Keratinocyte (primary cell): Measurements from ENCODE around the gene KCNJ12. TPM values are rescaled to one million over a fixed set of nuclear protein-coding genes. Genes with fewer than 3 reads are reported as not detected.
"Not testable (repeated sequence)": the region's sequence is repeated elsewhere in the genome, so short reads cannot be mapped to it uniquely, and the experiment has no call there.

ENCODE experiments used
- DNase-seq: peaks from one replicate; pipeline ENCODE4 v3.0.0-alpha.2; 2011; ENCODE audit warnings: low read depth, missing footprints, low spot score
- FAIRE-seq: peaks from 2 replicates; lab custom pipeline; 2011; peaks lifted over from hg19 to GRCh38; lab: Jason Lieb, UNC
- H2AFZ ChIP-seq: 2 replicates; pipeline ENCODE4 v1.6.0; 2012; ENCODE audit warnings: low read length, control low read depth, inconsistent platforms; ENCODE audit not compliant: control insufficient read depth
- H3K27ac ChIP-seq: 2 replicates; pipeline ENCODE4 v1.5.1; 2011; ENCODE audit warnings: low read length; ENCODE audit not compliant: control insufficient read depth, insufficient read depth
- H3K27me3 ChIP-seq: 3 replicates; pipeline ENCODE4 v1.6.0; 2011; ENCODE audit warnings: low read length; ENCODE audit not compliant: control insufficient read depth, insufficient read depth; ENCODE audit errors: extremely low read depth
- H3K36me3 ChIP-seq, 2 experiments: 2 replicates in 1 of 2; 3 replicates in 1 of 2; pipeline ENCODE4 v1.5.1; 2011; ENCODE audit warnings: low read length in 2 of 2, mild to moderate bottlenecking in 1 of 2; ENCODE audit not compliant: control insufficient read depth in 2 of 2, insufficient read depth in 2 of 2; ENCODE audit errors: extremely low read depth in 1 of 2
- H3K4me1 ChIP-seq: 3 replicates; pipeline ENCODE4 v1.5.1; 2011; ENCODE audit warnings: low read length; ENCODE audit not compliant: control insufficient read depth, insufficient read depth; ENCODE audit errors: extremely low read depth
- H3K4me2 ChIP-seq: 3 replicates; pipeline ENCODE4 v1.6.0; 2011; ENCODE audit warnings: low read depth, low read length; ENCODE audit not compliant: control insufficient read depth, insufficient read depth; ENCODE audit errors: extremely low read depth
- H3K4me3 ChIP-seq, 3 experiments: fragments of 200-600 bp in 1 of 3; sonication (generic) in 1 of 3; 2 replicates in 2 of 3; 3 replicates in 1 of 3; pipeline ENCODE4 v1.5.1; 2011 to 2016; ENCODE audit warnings: low read length in 3 of 3, mild to moderate bottlenecking in 3 of 3, control low read depth in 2 of 3, inconsistent platforms in 1 of 3, low read depth in 1 of 3, mixed read lengths in 1 of 3, mixed run types in 1 of 3, moderate library complexity in 1 of 3; ENCODE audit not compliant: control insufficient read depth in 2 of 3, insufficient read depth in 2 of 3; ENCODE audit errors: extremely low read depth in 1 of 3
- H3K79me2 ChIP-seq: 2 replicates; pipeline ENCODE4 v1.6.0; 2012; ENCODE audit warnings: low read length; ENCODE audit not compliant: control insufficient read depth, insufficient read depth
- H3K9ac ChIP-seq: 3 replicates; pipeline ENCODE4 v1.6.0; 2011; ENCODE audit warnings: low read length; ENCODE audit not compliant: control insufficient read depth, insufficient read depth; ENCODE audit errors: extremely low read depth
- H3K9me1 ChIP-seq: 3 replicates; pipeline ENCODE4 v1.6.0; 2011; ENCODE audit warnings: low read length; ENCODE audit not compliant: control insufficient read depth, insufficient read depth; ENCODE audit errors: extremely low read depth
- H3K9me3 ChIP-seq: 2 replicates; pipeline ENCODE4 v1.5.1; 2012; ENCODE audit warnings: low read depth, low read length; ENCODE audit not compliant: control insufficient read depth
- H4K20me1 ChIP-seq: 3 replicates; pipeline ENCODE4 v1.6.0; 2011; ENCODE audit warnings: low read length; ENCODE audit not compliant: control insufficient read depth, insufficient read depth; ENCODE audit errors: extremely low read depth
- dilution Hi-C: fragments of 300-500 bp; cut with MboI; formaldehyde crosslinking; loops from one replicate; pipeline ENCODE4 v1.7.0; 2020; ENCODE audit warnings: low sequenced_read_pairs; ENCODE audit not compliant: extremely low pct_ligation_motif_present
- polyA plus RNA-seq, 5 experiments: library from polyadenylated mRNA; depleted of rRNA in 3 of 5; stranded (reverse) in 3 of 5; stranded (forward) in 1 of 5; unstranded in 1 of 5; fragments of >200 nt; gene quantifications; 1 replicate in 1 of 5; 2 replicates in 3 of 5; 3 replicates in 1 of 5; pipeline versions ENCODE4 v1.2.1 to v1.2.3, GENCODE V29; 2011 to 2012; ENCODE audit warnings: missing spikeins in 2 of 5, low read depth in 1 of 5, low replicate concordance in 1 of 5

Gene KCNJ12
- polyA plus RNA-seq, 1 donor (not counting 4 experiments of a cell fraction or from before 2014, with no cell fraction given), result 0.04 TPM

GRCh38 chr17:21404539-21404938 is 28.4 kb downstream of the KCNJ12 start:
- not testable (repeated sequence) for H3K9me3 ChIP-seq, H3K36me3 ChIP-seq, H3K4me3 ChIP-seq, H4K20me1 ChIP-seq, H2AFZ ChIP-seq, DNase-seq, H3K4me1 ChIP-seq, H3K27me3 ChIP-seq, H3K9ac ChIP-seq, FAIRE-seq, H3K9me1 ChIP-seq, H3K79me2 ChIP-seq, H3K4me2 ChIP-seq, H3K27ac ChIP-seq
- dilution Hi-C loops, result loop anchor here (25.0 kb wide), 1 partner anchor 283 kb away; the partner anchor contains the start of gene KCNJ18

- H3K4me3 ChIP-seq, H4K20me1 ChIP-seq, H3K4me2 ChIP-seq, H3K4me1 ChIP-seq, H3K27me3 ChIP-seq, H3K36me3 ChIP-seq, FAIRE-seq, H2AFZ ChIP-seq, H3K79me2 ChIP-seq, H3K9me1 ChIP-seq, DNase-seq, H3K9ac ChIP-seq, H3K9me3 ChIP-seq, H3K27ac ChIP-seq: not testable (repeated sequence)
- dilution Hi-C loops, result loop anchor here (25.0 kb wide), 1 partner anchor 282 kb away; the partner anchor contains the start of gene KCNJ18
These were observed 29.0 kb downstream of the KCNJ12 start for GRCh38 chr17:21404956-21405731.

GRCh38 chr17:21405904-21406400 is 29.8 kb downstream of the KCNJ12 start:
- H3K79me2 ChIP-seq, DNase-seq, H3K9me1 ChIP-seq, H3K4me2 ChIP-seq, H3K9me3 ChIP-seq, H3K36me3 ChIP-seq, H4K20me1 ChIP-seq, H3K9ac ChIP-seq, H3K4me1 ChIP-seq, H3K27me3 ChIP-seq, H3K27ac ChIP-seq, H2AFZ ChIP-seq, H3K4me3 ChIP-seq, FAIRE-seq: not testable (repeated sequence)
- dilution Hi-C loops, result loop anchor here (25.0 kb wide), 1 partner anchor 281 kb away; the partner anchor contains the start of gene KCNJ18

GRCh38 chr17:21406616-21407404 is 30.7 kb downstream of the KCNJ12 start:
- not testable (repeated sequence) for FAIRE-seq, H3K36me3 ChIP-seq, H4K20me1 ChIP-seq, H3K9me1 ChIP-seq, H2AFZ ChIP-seq, DNase-seq, H3K4me2 ChIP-seq, H3K27ac ChIP-seq, H3K4me1 ChIP-seq, H3K79me2 ChIP-seq, H3K4me3 ChIP-seq, H3K9ac ChIP-seq, H3K9me3 ChIP-seq, H3K27me3 ChIP-seq
- dilution Hi-C loops, result loop anchor here (25.0 kb wide), 1 partner anchor 280 kb away; the partner anchor contains the start of gene KCNJ18
